ENCODE data around the gene SUMF2. TPM values are rescaled to one million over a fixed set of nuclear protein-coding genes. Genes with fewer than 3 reads are reported as not detected.
"Not testable (repeated sequence)": the region's sequence is repeated elsewhere in the genome, so short reads cannot be mapped to it uniquely, and the experiment has no call there.

The SUMF2 gene
- total and polyA plus RNA-seq, 2 donors (not counting 3 experiments of a cell fraction or from before 2014, with no cell fraction given) = 91.3 to 110 TPM

DNA sequence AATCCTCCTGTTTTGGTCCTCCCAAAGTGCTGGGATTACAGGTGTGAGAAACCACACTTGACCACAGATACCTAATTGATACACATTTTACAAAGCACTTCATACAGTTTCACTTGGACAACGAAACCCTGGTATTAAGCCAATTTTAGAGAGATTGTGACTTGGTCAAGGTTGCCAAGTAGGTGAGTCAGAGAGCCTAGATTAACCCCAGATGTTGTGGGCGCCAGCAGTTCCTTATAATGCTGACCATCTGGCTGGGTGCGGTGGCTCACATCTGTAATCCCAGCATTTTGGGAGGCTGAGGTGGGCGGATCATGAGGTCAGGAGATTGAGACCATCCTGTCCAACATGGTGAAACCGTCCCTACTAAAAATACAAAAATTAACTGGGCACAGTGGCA is 33.6 kb downstream of the SUMF2 start:
- H3K9me1 ChIP-seq (replicated peaks; ENCODE audit: control insufficient read depth, extremely low read depth, insufficient read depth, low read length) = no peaks in the 10 kb centered on the region
- intact Hi-C loops (cut with micrococcal nuclease) = no loop called here
- peaks cover 1% of the 10 kb centered on the region for H3K4me1 ChIP-seq (ENCODE audit: control insufficient read depth, extremely low read depth, insufficient read depth, low read length)
- H2AFZ ChIP-seq (ENCODE audit: low read depth, low read length) = no peak overlapping the region
- dilution Hi-C loops (cut with MboI; ENCODE audit: extremely low pct_ligation_motif_present, low sequenced_read_pairs) = no loop called here
- peak; percentile 15 for DNase-seq (ENCODE audit: low read depth, low spot score)
- no peak overlapping the region for H3K27ac ChIP-seq (ENCODE audit: insufficient read depth, low read depth, low read length)
- no peak overlapping the region for H3K9ac ChIP-seq (replicated peaks; ENCODE audit: extremely low read depth, insufficient read depth, low read length)
- H4K20me1 ChIP-seq (replicated peaks; ENCODE audit: control insufficient read depth, extremely low read depth, insufficient read depth, low read length) = no peaks in the 10 kb centered on the region
- H3K27me3 ChIP-seq (ENCODE audit: control insufficient read depth in 2 of 2, insufficient read depth in 2 of 2, low read length in 2 of 2) = no peaks in the 10 kb centered on the region
- H3K79me2 ChIP-seq (ENCODE audit: control insufficient read depth, insufficient read depth, low read length) = no peaks in the 10 kb centered on the region
- H3K9me3 ChIP-seq (replicated peaks; ENCODE audit: control insufficient read depth, insufficient read depth, low read length) = no peaks in the 10 kb centered on the region
- POLR2A ChIA-PET = no interaction called here
- CTCF ChIA-PET = interaction anchor here (0.8 kb wide), 1 partner anchor 9 kb away, joined by 3 read pairs; the partner anchor contains the start of gene CHCHD2
- no peak for TF ChIP-seq JUN (IDR thresholded peaks at IDR 0.05; ENCODE audit: borderline replicate concordance, insufficient read depth, insufficient read length, low read depth)
- TF ChIP-seq POLR2AphosphoS5 (IDR thresholded peaks at IDR 0.05; ENCODE audit: insufficient read depth, low read depth, low read length) = no peak
- H3K36me3 ChIP-seq (ENCODE audit: control insufficient read depth in 2 of 2, extremely low read depth in 1 of 2, insufficient read depth in 2 of 2, low read length in 2 of 2) = peaks cover 6 to 12% of the 10 kb centered on the region in 2 experiments
- no TSS peak for BruUV-seq (replicated peaks)
- no peak overlapping the region for H3K4me3 ChIP-seq (replicated peaks in 1 of 3; ENCODE audit: insufficient read depth in 1 of 3, low read depth in 1 of 3, low read length in 3 of 3)
- H3K4me2 ChIP-seq (ENCODE audit: insufficient read depth, low read length) = no peak overlapping the region
- FAIRE-seq = no peak

DNA sequence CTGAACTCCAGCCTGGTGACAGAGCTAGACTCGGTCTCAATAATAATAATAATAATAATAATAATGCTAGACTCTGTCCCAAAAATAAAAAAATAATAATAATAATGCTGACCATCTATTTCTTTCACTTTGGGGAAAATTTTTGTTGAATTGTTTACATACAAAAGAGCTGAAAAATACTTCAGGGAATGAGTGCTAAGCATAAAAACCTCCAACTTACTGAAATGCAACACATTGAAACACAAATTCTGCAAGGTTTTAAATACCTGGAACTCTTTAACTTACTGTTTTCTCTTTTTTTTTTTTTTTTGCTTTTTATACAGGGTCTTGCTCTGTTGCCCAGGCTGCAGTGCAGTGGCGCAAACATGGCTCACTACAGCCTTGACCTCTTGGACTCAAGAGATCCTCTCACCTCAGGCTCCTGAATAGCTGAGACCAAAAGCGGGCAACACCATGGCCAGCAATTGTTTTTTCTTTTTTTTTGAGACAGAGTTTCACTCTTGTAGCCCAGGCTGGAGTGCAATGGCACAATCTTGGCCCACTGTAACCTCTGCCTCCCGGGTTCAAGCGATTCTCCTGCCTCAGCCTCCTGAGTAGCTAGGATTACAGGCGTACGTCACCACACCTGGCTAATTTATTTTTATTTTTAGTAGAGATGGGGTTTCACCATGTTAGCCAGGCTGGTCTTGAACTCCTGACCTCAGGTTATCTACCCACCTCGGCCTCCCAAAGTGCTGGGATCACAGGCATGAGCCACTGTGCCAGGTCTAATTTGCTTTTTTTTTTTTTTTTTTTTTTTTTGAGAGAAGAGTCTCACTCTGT is 34.3 kb downstream of the SUMF2 start:
- H3K36me3 ChIP-seq (ENCODE audit: control insufficient read depth in 2 of 2, extremely low read depth in 1 of 2, insufficient read depth in 2 of 2, low read length in 2 of 2) = peaks cover 6 to 13% of the 10 kb centered on the region in 2 experiments
- FAIRE-seq; H3K9me3 ChIP-seq (replicated peaks; ENCODE audit: control insufficient read depth, insufficient read depth, low read length); H3K27ac ChIP-seq (ENCODE audit: insufficient read depth, low read depth, low read length); H3K27me3 ChIP-seq (ENCODE audit: control insufficient read depth in 2 of 2, insufficient read depth in 2 of 2, low read length in 2 of 2); H3K79me2 ChIP-seq (ENCODE audit: control insufficient read depth, insufficient read depth, low read length); H3K4me1 ChIP-seq (ENCODE audit: control insufficient read depth, extremely low read depth, insufficient read depth, low read length); H3K9ac ChIP-seq (replicated peaks; ENCODE audit: extremely low read depth, insufficient read depth, low read length); intact Hi-C loops (cut with micrococcal nuclease); H3K4me2 ChIP-seq (ENCODE audit: insufficient read depth, low read length); BruUV-seq (replicated peaks); H2AFZ ChIP-seq (ENCODE audit: low read depth, low read length); H3K4me3 ChIP-seq (replicated peaks in 1 of 3; ENCODE audit: insufficient read depth in 1 of 3, low read depth in 1 of 3, low read length in 3 of 3); DNase-seq (ENCODE audit: low read depth, low spot score); dilution Hi-C loops (cut with MboI; ENCODE audit: extremely low pct_ligation_motif_present, low sequenced_read_pairs); H3K9me1 ChIP-seq (replicated peaks; ENCODE audit: control insufficient read depth, extremely low read depth, insufficient read depth, low read length); H4K20me1 ChIP-seq (replicated peaks; ENCODE audit: control insufficient read depth, extremely low read depth, insufficient read depth, low read length): not testable (repeated sequence)
- ChIA-PET POLR2A (interaction anchor here (0.5 to 0.7 kb wide), 2 partner anchors 33 to 54 kb away, joined by 3 to 6 read pairs; no protein-coding TSS in a partner anchor), CTCF (interaction anchor here (0.8 to 1.1 kb wide), 2 partner anchors 8 to 29 kb away, joined by 3 read pairs; partner anchors contain the start of gene CHCHD2)
